Epithelial cell of prostate (primary cell): ENCODE data around the gene MND1.
"Not testable (repeated sequence)": the region's sequence is repeated elsewhere in the genome, so short reads cannot be mapped to it uniquely, and the experiment has no call there.

Experiments
- DNase-seq: peaks from one replicate; pipeline ENCODE4 v3.0.0-alpha.2; 2011; ENCODE audit warnings: low read depth, low spot score
- H3K27ac ChIP-seq: fragments of 450-650 bp; 2 replicates; pipeline ENCODE4 v1.5.1; 2017; ENCODE audit warnings: mild to moderate bottlenecking

MND1 gene

GRCh38 chr4:153432965-153433753 lies 88.7 kb downstream of the MND1 start:
- peak; percentile 46 for DNase-seq
- H3K27ac ChIP-seq = peak overlapping the region; percentile 41

DNA sequence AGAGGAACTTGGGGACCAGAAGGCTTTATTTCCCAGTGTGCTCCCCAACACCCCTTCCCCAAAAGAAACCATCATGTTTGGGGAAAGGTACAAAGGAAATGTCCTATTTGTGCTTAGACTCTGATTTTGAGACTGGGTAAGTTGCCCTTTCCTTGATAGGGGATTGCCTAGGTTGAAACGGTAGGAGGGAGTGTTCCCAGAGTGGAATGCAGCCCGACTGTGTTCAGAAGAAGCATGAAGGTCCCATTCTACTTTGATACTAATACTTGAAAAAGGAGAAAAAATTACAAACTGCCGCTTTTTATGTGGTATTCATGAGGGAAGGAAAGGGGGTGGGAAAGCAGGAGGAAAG lies 89.2 kb downstream of the MND1 start:
- peak overlapping the region; percentile 41 for H3K27ac ChIP-seq
- DNase-seq = no peak

DNA sequence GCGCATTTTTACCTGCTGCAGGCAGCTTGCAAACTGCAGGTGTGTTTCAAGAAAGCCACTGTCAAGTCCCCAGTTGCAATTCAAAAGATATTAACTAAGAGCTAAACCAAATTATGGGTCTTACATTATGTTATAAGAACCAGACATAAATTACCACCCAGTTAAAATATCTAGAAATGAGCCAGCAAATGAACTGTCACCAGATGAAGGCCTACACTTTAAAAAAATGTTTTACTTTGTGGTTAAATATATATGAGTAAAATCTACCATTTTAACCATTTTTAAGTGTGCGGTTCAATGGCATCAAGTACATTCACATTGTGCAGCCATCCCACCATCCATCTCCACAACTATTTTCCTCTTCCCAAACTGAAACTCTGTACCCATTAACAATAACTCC lies 89.7 kb downstream of the MND1 start:
- no peak for DNase-seq
- H3K27ac ChIP-seq = no peak overlapping the region

DNA sequence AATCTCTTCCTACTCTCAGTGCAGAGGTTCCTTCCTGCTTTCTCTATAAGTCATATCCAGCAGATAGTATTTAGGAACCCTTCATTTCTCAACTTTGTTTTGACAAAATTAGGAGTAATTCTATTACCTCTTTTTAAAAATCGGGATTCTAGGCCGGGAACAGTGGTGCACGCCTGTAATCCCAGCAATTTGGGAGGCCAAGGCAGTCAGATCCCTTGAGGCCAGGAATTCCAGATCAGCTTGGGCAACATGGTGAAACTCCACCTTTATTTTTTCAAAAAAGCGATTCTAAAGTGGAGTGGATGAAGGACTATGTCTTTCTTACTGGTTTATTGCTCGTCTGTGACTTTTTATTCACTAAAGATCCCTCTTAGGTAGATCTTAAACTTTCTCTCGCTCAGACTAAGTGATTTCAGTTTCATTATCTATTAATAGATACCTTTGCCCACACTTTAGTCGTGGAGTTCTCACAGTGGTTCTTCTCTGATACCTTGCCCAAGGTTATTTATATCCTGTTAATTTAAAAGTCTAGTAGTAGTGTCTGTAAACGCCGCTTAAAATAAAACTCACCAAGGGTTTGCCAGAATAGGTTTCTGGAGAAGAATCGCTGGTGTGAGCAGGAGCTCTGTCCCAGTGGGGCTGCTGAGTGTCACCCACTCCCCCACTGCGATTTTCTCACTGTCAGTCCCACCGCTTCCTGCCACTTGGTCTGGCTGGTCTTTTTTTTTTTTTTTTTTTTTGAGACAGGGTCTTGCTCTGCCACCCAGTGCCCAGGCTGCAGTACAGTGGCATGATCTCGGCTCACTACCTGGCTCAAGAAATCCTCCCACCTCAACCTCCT lies 94.6 kb downstream of the MND1 start:
- DNase-seq = no peak
- H3K27ac ChIP-seq = no peak overlapping the region

- no peak for DNase-seq
- H3K27ac ChIP-seq = no peak overlapping the region
Measured at GRCh38 chr4:153439831-153440230, 95.3 kb downstream of the MND1 start.

DNA sequence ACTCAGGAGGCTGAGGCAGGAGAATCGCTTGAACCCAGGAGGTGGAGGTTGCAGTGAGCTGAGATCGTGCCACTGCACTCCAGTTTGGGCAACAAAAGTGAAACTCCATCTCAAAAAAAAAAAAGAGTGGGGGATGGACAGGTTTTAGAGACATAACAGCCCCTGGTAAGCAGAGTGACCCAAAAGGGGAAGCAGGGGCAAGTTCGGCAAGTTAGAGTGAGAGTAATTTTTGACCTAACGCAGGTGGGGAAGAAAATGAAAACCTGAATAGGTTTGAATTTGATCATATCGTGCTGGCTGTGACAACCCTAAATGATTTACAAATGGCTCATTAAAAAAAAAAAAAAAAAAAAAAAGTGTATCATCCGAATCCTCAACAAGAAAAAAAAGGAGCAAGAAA lies 96.0 kb downstream of the MND1 start:
- no peak for DNase-seq
- no peak overlapping the region for H3K27ac ChIP-seq

- no peak for DNase-seq
Measured at GRCh38 chr4:153447175-153447905, 102.9 kb downstream of the MND1 start.

DNA sequence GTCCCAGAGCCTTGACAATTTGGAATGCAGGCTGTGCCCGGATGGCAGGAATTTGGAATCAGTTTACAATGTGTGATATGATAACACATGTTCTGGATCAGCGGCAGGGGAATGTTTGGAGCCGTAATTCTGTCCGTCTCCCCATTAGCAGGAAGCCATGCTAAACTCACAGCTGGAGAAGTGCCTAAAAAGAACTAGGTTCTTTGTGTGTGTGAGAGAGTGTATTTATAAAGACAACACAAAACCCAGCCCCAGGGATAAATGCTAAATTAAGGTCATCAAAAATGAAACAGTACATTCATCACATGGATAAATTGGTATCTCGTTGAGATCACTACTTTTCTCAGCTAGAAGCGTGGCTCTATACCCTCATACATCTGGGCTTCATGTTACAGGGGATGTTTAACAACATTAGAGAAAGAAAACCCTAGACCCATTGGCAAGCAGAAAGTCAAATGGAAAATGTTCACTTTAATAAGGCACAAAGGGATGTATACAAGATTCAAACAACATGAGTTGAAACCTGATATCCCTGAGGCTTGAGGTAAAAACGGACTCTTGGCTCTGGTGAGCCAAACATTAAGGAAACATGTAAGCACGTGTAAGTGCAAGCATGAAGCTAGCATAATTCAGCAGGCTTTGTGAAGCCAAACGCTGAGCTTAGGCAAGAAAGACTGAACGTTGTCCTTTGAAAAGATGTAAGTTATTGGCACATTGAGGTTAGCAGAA lies 103.7 kb downstream of the MND1 start:
- no peak overlapping the region for H3K27ac ChIP-seq
- no peak for DNase-seq

More at GRCh38 chr4:153447175-153447905, 102.9 kb downstream of the MND1 start:
- H3K27ac ChIP-seq = no peak overlapping the region

DNA sequence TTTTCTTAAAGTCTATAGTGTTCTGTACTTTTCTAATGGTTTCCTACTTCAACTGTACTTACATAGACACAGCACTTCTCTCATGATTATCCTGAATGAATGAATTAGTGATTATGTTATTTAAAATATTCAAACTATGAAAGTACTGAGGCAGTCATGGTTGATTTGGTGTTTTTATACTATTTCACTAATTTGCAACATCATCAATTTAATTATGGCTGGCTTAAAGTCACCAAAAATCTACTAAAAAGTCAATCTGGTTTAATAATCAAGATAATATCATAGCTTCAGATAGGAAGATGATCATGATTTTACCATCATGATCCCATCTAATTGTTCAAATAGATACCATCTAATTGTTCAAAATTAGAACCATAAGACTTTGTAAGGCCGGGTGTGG lies 104.8 kb downstream of the MND1 start:
- H3K27ac ChIP-seq = no peak overlapping the region
- DNase-seq = no peak

GRCh38 chr4:153450544-153450917 lies 106.0 kb downstream of the MND1 start:
- DNase-seq = no peak
- H3K27ac ChIP-seq = no peak overlapping the region

- DNase-seq = not testable (repeated sequence)
Measured at GRCh38 chr4:153451145-153451544, 106.7 kb downstream of the MND1 start.

DNA sequence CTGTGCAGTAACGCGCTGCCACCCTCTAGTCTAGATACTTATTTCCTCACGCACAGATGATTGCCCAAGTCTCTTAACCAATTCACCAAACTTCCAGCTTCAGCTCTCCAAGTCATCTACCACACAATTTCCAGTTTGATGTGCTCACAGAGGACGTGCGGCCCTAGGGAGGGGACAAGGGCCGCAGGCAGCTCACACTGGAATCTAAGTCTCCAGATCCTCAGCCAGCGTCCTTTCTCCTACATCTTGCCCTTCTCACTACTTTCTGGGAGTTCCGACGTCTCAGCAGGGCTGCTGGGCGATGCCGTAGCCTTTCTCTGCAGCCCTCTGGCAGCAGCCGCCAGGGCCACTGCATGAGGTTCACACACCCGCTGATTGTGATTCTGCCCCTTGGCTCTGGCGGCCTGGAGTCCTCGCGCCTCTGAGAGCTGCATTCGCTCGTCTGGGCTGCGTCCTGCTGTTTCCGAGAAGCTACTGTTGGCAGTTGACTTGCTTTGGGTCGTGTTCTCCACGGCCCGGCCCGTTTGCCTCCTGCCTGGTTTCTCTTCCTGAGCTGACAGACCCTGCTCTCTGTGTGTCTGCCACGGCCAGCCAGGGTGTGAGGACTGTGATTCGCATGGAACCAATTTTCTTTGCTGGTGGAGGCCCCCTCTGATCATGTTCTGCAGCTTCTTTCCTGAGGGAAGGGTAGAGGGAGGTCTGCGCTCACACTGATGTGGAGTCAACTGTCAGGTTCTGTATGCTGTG lies 107.6 kb downstream of the MND1 start:
- no peak overlapping the region for H3K27ac ChIP-seq
- DNase-seq = no peak

More at GRCh38 chr4:153451145-153451544, 106.7 kb downstream of the MND1 start:
- not testable (repeated sequence) for H3K27ac ChIP-seq

DNA sequence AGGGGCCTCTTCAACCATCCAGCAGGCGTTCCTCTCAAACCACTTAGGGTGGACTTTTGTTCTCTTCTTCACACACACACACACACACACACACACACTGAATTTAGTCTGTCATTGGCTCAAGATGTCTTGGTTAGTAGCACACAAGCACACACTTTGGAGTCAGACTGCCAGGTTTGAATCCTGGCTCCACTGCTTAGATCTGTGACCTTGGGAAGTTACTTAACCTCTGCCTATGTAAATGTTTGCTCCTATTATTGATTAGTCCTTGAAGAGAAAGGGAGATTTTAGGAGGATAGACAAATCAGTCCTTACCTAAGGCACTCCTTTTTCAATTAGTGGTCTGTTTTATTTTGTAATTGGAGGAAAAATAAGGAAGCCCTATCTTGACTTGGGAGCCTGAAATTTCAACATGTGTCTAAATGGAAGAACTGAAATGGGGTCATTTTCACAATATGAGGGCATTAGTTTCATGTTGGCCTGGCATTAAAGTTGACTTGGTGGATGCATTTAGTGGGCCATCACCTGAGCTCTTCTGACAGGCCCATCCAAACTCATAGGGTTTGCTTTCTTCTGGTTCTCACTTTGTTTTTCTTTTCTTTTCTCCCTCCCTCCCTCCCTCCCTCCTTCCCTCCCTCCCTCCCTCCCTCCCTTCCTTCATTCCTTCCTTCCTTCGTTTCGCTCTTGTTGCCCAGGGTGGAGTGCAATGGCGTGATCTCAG lies 108.3 kb downstream of the MND1 start:
- DNase-seq = no peak

DNA sequence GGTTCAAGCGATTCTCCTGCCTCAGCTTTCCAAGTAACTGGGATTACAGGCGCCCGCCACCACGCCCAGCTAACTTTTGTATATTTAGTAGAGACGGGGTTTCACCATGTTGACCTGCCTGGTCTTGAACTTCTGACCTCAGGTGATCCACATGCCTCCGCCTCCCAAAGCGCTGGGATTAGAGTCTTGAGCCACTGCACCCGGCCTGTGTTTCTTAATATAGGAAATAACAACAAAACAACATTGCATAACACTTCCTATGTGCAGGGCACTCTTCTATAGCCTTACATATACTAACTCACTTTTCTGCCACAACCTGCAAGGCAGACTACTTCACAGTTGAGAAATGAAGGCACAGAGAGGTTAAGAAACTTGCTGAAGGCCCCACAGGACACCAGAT lies 108.9 kb downstream of the MND1 start:
- no peak overlapping the region for H3K27ac ChIP-seq
- DNase-seq = no peak

More for the DNA sequence above, 108.3 kb downstream of the MND1 start:
- H3K27ac ChIP-seq = no peak overlapping the region

GRCh38 chr4:153458969-153459368 lies 114.5 kb downstream of the MND1 start:
- DNase-seq = no peak
- no peak overlapping the region for H3K27ac ChIP-seq

GRCh38 chr4:153461549-153461948 lies 117.1 kb downstream of the MND1 start:
- DNase-seq, H3K27ac ChIP-seq: not testable (repeated sequence)

DNA sequence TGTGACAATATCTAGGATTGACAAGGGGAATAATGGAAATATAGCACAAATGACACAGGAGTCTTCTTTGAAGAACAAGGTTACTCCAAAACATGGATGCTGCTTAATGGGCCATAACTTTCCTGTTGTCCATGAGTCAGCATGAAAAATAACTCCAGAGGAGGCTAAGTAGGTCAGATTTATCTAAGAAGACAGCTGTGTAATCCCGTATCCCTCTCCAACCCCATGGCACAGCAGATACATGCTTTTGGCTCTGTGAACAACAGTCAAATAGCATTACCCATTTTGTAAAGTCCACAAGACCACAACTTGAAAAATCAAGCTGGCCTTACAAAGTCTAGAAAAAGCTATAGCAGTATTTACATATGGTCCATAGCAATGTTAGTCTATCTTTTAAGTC lies 119.6 kb downstream of the MND1 start:
- DNase-seq = no peak
- H3K27ac ChIP-seq = no peak overlapping the region
